MG63 (cell line): ENCODE results near the gene C1QTNF1. TPM values are rescaled to one million over a fixed set of nuclear protein-coding genes. Genes with fewer than 3 reads are reported as not detected.

Experiments used
- DNase-seq: peaks from one replicate; pipeline ENCODE4 v3.0.0-alpha.2; 2020
- H3K27me3 ChIP-seq: fragments of 250-450 bp; sonication (Bioruptor Pico); 2 replicates; pipeline ENCODE4 v1.5.1; 2020; ENCODE audit warnings: mild to moderate bottlenecking, moderate library complexity
- H3K36me3 ChIP-seq: fragments of 250-450 bp; sonication (Bioruptor Pico); 2 replicates; pipeline ENCODE4 v1.5.1; 2020; ENCODE audit warnings: mild to moderate bottlenecking, moderate library complexity
- H3K4me3 ChIP-seq: fragments of 250-450 bp; sonication (Bioruptor Pico); 2 replicates; pipeline ENCODE4 v1.5.1; 2020; ENCODE audit warnings: mild to moderate bottlenecking, moderate library complexity
- H3K9me3 ChIP-seq: fragments of 250-450 bp; sonication (Bioruptor Pico); 2 replicates; pipeline ENCODE4 v1.5.1; 2020; ENCODE audit warnings: mild to moderate bottlenecking, moderate library complexity
- total RNA-seq: library from RNA; depleted of rRNA; stranded (reverse); fragments of >200 nt; shearing (Covaris generic); gene quantifications from 2 replicates; pipeline ENCODE4 v1.2.3, GENCODE V29; 2014; ENCODE audit warnings: low replicate concordance

C1QTNF1 gene
- total RNA-seq, 1 experiment from 2014 or later: 38.4 TPM

DNA sequence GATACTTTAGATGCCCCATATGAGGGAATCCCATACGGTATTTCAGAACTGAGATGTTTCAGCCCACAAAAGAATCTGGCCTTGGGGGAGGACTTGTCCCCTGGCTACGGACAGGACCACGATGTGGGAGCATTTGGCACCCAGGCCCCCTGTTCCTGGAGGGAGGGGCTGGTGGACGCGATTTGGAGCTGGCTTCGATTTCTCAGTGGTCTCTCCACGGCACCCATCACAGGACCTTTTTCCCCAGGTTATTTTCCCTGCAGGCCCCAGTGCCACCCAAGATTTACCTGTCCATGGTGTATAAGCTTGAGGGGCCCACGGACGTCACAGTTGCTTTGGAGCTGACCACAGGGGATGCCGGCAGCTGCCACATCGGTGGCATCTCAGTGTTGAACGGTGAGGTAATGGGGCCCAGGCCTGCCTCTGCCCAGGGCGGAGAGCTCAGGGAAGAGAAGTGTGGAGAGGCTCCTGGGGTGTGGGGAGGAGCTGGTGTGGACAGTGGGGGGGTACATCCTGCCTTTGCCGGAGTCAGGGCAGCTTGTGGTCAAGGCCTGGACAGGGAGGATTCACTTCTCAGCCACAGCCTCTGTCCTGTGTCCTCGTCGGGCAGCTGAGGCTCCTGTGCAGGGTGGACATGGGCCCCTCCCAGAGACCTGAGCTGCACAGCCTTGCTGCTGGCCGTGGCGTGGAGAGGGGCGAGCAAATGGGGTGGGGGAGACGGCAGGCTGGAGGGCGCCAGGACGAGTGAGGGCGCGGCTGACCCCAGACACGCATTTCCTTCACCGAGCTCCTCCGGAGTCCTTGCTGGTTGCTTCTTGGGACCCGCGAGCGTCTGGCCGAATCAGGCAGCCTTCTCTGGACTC is 60.6 kb downstream of the C1QTNF1 start:
- Histone ChIP-seq H3K4me3 (no peak overlapping the region), H3K9me3 (no peaks in the 10 kb centered on the region), H3K27me3 (no peaks in the 10 kb centered on the region), H3K36me3 (peaks cover 23% of the 10 kb centered on the region)
- no peak for DNase-seq

DNA sequence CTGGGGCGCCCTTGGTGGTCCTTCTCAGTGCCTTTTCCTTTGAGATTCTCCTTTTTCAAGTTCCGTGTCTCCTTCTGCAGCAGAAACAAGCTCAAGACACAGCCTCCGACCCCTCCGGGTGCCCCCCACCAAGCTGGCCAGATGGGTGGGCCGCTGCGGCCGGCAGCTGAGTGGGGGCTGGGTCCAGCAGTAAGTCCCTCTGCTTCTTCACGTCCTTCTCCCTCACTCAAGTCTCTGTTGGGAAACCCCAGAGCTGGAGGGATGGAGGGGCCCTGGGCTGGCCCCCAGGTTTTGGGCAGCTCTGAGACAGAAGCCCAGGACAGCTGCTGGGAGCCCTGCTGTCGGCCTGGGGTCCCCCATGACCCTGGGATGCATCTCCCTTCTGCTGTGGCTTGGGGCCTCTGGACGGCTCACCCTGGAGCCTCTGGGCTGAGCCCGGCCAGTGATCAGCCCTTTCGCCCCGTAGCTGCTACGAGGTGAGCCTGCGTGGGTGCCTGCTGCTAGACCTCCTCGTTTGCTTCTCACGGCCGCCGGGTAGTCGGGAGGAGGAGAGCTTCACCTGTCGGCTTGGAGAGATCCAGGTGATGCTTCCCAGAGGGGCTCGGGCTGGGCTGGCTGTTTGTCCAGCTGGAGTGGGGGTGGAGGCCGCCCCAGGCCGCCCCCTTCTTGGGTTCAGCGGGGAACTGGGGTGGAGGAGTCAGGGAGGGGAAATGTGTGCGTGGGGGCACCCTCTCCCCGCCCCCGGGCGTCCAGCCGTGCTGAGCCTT is 61.4 kb downstream of the C1QTNF1 start:
- Histone ChIP-seq H3K9me3 (no peaks in the 10 kb centered on the region), H3K36me3 (peaks cover 23% of the 10 kb centered on the region), H3K27me3 (no peaks in the 10 kb centered on the region), H3K4me3 (no peak overlapping the region)
- DNase-seq: no peak

DNA sequence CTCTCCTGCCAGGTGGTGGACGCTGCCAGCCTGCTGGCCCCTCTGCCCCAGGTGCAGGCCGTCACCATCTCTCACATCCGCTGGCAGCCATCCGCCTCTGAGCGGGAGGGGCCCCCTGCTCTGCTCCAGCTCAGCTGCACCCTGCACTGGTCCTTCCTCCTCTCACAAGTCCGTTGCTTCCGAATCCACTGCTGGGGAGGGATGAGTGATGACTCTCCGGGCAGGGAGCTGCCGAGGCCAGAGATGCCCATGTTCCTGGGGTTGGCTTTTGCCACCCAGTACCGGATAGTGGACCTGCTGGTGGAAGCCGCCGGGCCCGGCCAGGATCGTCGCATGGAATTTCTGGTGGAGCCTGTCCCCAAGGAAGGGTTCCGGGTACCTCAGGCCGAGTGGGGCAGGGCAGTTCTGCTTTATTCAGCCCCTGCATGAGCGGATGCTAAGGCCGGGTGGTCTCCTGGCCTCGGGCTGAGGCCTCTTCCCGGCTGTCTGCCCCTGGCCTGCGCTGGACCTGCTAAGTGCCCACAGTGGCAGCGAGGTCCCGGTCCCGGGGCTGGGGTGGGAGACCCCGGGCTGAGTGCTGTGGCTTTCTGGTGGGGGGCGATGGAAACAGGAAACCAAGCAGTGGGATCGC is 62.1 kb downstream of the C1QTNF1 start:
- Histone ChIP-seq H3K27me3 (no peaks in the 10 kb centered on the region), H3K9me3 (no peaks in the 10 kb centered on the region), H3K4me3 (no peak overlapping the region), H3K36me3 (peaks cover 20% of the 10 kb centered on the region)
- DNase-seq: no peak

DNA sequence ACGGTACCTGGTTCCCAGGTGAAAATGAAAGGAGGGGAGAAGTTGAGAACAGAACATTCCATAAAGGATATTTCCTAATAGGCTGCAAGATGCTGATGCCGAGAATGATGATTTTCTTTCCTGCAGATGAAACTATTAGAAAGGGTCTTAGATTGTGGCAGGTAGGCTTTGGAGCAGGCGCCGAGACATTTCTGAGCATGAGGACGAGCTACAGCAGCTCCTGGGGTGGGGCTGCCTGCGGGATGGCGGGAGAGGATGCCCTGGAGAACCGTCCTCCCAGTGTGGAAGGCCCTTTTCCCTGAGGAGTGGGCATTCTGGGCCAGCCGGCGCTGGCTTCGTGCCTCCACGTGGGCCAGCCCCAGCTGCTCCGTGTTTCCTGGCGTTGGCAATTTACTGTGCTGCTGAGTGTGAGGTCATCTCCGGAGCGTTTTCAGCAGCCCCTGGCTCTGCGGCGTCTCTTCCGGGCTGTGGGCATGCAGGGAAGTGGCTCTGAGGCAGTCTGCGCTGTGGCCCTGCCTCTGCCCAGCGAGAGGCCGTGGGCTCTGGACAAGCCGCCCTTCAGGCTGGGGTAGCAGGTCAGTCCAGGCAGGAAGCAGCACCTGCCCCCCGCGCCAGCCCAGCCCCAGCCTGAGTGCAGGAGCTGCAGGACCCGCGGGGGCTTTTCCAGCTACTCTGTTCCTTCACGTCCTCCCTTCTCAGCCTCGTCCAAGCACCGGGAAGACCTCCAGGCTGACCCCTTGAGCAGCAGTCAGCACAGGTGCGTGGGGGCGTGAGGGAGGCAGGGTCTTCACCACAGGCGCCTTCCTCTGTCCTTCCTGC is 62.8 kb downstream of the C1QTNF1 start:
- H3K9me3 ChIP-seq: no peaks in the 10 kb centered on the region
- H3K4me3 ChIP-seq: no peak overlapping the region
- DNase-seq: no peak
- H3K36me3 ChIP-seq: peaks cover 18% of the 10 kb centered on the region
- no peaks in the 10 kb centered on the region for H3K27me3 ChIP-seq

DNA sequence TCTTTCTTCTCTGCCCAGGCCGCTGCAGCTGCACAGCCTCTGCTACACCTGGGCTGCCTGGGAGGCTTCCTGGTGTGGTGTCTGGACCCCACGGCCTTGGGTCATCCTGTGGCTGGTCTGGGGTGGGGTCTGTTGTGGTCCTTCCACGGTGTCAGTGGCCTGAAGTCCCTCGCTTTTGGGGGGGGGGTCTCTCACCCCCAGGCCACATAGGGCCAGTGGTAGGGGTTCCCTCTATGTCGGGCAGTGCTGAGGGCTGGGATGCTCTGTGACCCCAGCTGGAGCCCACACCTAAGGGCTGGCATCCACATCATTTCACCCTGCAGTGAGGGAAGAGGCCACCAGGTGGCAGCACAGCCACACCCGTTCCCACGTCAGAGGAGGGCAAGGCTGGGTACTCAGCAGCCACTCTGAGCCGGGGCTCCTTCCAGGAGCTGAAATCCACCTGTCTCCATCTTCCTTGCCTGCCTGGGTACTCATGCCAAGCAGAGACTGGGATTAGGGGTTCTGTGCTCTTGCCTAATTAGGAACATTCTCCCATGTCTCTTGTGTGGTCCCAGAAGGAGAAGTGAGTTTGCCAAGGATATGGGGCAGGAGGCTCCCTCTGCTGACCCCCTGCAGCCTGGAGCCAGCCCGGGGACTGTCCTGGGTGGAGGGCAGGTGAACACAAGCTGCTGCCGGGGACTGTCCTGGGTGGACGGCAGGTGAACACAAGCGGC is 63.6 kb downstream of the C1QTNF1 start:
- Histone ChIP-seq H3K36me3 (peaks cover 13% of the 10 kb centered on the region), H3K9me3 (no peaks in the 10 kb centered on the region), H3K4me3 (no peak overlapping the region), H3K27me3 (no peaks in the 10 kb centered on the region)
- DNase-seq: peak; percentile 47

DNA sequence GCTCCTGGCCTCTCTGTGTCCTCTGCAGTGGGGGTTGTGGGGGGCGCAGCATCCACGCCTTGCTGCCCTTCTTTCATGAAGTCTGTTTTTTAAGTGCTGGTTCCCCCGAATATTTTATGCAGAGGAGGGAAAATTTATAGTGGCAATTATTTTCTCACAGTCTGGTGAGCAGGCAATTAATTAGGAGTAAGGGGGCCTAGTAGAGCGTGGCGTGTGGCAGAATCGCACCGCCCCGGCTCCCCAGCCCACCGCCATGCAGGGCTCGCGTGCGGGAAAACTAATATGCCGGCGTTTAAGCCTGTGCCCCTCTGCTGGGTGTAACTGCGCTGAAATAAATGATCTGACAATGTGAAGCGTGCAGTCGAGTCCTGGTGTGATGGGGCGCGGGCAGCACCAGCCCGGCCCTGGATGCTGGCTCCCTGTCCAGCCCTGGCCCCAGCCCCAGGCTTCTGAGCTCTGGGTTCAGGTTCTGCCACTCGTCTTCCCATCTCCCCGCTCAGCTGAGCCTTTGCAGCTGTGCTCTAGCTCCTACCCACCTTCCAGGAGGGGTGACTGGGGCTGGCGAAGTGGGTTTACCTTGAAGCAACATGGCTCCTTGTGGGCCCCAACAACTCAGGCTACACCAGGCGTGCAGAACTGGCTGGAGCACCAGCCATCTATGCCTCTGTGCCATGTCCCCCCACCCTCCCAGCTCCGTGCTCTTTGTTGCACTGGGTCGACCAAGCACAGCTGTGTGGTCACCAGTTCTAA is 64.5 kb downstream of the C1QTNF1 start:
- H3K27me3 ChIP-seq: no peaks in the 10 kb centered on the region
- no peak for DNase-seq

DNA sequence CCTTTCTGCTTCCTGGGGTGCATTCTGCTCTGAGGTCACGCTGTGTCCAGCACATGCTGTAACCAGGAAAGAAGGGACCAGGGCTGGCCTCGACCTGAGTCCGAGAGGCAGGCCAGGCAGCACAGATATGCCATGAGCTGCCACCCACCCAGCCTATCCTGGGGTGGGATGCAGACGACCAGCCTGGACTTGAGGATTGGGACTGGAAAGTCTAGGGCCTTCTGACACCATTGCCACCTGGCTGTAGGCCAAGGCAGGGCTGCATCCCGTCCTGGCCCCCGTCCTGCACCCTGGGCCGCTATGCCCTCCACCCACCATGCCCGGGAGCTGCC is 65.0 kb downstream of the C1QTNF1 start:
- Histone ChIP-seq H3K36me3 (peaks cover 7% of the 10 kb centered on the region; the same call in 1 of the 2 replicates), H3K27me3 (no peaks in the 10 kb centered on the region), H3K9me3 (no peaks in the 10 kb centered on the region), H3K4me3 (no peak overlapping the region)
- no peak for DNase-seq

More for the DNA sequence above, 64.5 kb downstream of the C1QTNF1 start:
- no peaks in the 10 kb centered on the region for H3K9me3 ChIP-seq
- peaks cover 7% of the 10 kb centered on the region; the same call in 1 of the 2 replicates for H3K36me3 ChIP-seq
- no peak overlapping the region for H3K4me3 ChIP-seq

GRCh38 chr17:79089720-79090442 is 65.9 kb downstream of the C1QTNF1 start:
- Histone ChIP-seq H3K27me3 (no peaks in the 10 kb centered on the region), H3K4me3 (no peak overlapping the region), H3K9me3 (no peaks in the 10 kb centered on the region), H3K36me3 (peaks cover 3% of the 10 kb centered on the region; the same call in 1 of the 2 replicates)
- DNase-seq: no peak

- no peaks in the 10 kb centered on the region for H3K9me3 ChIP-seq
- H3K36me3 ChIP-seq: peaks cover 3% of the 10 kb centered on the region; the same call in 1 of the 2 replicates
- H3K4me3 ChIP-seq: no peak overlapping the region
- no peak for DNase-seq
- no peaks in the 10 kb centered on the region for H3K27me3 ChIP-seq
Observed at GRCh38 chr17:79090443-79091225, 66.7 kb downstream of the C1QTNF1 start.

DNA sequence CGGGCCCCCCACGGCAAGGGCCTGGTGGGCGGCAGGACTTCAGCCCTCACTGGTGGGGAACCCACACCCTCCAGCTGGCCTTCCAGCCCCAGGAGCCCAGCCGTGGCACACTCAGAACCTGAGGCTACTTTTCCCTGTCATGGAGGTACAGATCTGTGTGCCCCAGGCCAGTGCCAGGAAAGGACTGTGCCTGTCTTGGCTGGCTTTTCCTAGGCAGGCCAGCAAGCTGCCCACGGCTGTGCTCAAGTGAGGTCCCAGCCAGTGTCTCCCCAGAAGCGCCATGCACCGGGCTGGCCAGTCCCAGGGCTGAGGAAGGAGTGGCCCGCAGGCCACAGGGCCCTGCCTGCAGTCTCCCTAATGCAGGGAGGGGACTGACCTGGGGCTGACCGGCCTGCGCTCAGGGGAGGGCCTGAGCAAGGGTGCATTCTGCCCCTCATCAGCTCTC is 67.3 kb downstream of the C1QTNF1 start:
- DNase-seq: no peak
- peaks cover 3% of the 10 kb centered on the region; the same call in 1 of the 2 replicates for H3K36me3 ChIP-seq
- H3K4me3 ChIP-seq: no peak overlapping the region
- H3K27me3 ChIP-seq: no peaks in the 10 kb centered on the region
- no peaks in the 10 kb centered on the region for H3K9me3 ChIP-seq

DNA sequence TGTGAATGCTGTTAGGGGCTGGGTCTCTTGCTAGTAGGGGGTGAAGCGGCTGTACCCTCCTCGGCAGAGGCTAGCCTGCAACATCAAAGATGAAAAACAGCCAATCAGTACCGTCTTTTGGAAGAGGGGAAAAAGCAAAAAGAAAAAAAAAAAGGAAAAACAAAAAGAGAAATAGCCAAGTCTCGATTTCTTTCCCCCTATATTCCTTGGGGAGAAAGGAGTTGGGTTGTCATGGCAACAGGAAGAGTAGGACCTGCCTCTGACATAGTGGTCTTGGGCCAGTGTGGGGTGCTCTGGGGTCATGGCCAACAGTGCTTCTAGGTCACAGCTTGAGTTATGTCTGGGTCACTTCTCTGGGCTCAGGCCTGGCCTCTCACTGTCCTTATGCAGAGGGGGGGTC is 68.6 kb downstream of the C1QTNF1 start:
- Histone ChIP-seq H3K27me3 (peaks cover under 1% of the 10 kb centered on the region; the same call in 1 of the 2 replicates), H3K4me3 (no peak overlapping the region), H3K9me3 (no peaks in the 10 kb centered on the region), H3K36me3 (peaks cover 3% of the 10 kb centered on the region; the same call in 1 of the 2 replicates)
- no peak for DNase-seq

DNA sequence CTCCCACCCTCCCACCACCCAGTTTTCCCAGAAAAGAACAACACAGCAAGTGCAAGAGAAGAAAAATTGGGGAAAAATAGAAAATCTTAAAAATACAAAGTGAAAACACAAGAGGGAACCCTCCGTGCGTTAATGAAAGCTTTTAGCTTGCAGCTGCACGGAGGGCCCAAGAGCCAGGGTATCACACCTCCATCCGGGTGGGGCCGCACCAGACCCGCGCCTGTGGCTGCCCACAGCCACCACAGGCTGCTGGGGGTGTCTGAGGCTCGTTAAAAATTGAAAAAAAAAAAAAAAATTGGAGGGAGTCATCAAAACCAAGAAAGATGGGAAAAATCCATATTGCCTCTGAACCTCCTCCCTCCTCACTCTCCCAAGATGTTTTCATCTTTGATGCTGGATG is 69.3 kb downstream of the C1QTNF1 start:
- Histone ChIP-seq H3K36me3 (no peaks in the 10 kb centered on the region), H3K27me3 (peaks cover 7% of the 10 kb centered on the region), H3K9me3 (no peaks in the 10 kb centered on the region), H3K4me3 (no peak overlapping the region)
- DNase-seq: no peak

GRCh38 chr17:79094261-79094660 is 70.3 kb downstream of the C1QTNF1 start:
- no peak for DNase-seq
- Histone ChIP-seq H3K27me3 (peaks cover 10% of the 10 kb centered on the region), H3K4me3 (no peak overlapping the region), H3K9me3 (no peaks in the 10 kb centered on the region), H3K36me3 (no peaks in the 10 kb centered on the region)
